C4-2B (cell line): ENCODE measurements around the gene UBE2I.

ENCODE experiments used
- CTCF ChIP-seq: fragments of 450-650 bp; conservative IDR thresholded peaks from 2 replicates; pipeline ENCODE4 v1.5.1; 2017; ENCODE audit warnings: mild to moderate bottlenecking
- ZFX ChIP-seq: fragments of 450-650 bp; IDR thresholded peaks from 2 replicates; pipeline ENCODE4 v1.6.1; 2017

DNA sequence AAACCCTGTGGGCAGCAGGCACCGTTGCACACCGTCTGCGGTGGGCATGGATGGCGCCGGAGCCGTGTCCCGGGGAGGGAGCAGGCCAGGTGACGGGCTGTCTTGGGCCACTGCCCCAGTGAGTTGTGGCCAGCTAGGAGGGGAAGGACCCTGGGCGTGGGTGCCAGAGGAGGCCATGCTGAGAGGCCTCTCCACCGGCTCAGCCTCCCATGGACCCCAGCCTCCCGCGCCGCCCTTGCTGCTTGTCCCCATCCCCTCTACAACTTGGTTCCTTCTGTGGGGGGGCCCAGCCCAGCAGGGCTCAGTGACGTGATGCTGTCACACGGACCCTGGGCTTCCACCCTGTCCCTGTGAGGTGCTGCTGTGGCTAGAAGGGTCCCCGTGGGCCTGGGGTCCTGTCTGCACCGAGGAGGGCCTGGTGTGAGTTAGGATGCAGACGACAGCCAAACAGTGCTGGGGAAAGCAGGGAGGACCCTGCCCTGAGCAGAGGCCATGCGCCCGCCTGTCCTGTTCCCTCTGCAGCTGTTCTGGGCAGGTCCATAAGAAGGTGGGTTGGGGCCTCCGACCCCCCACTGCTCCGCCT lies 11.3 kb downstream of the UBE2I start:
- TF ChIP-seq CTCF, result no peak
- no peak for TF ChIP-seq ZFX
